HG02642 (cell line): ENCODE results near the gene LDLRAD2.

Experiments used
- ATAC-seq: cut with Tn5 transposase; IDR thresholded peaks from one replicate; pipeline ENCODE4 v1.9.1; 2021; ENCODE audit warnings: mild to moderate bottlenecking; ENCODE audit not compliant: unreplicated experiment, poor library complexity

LDLRAD2 gene

DNA sequence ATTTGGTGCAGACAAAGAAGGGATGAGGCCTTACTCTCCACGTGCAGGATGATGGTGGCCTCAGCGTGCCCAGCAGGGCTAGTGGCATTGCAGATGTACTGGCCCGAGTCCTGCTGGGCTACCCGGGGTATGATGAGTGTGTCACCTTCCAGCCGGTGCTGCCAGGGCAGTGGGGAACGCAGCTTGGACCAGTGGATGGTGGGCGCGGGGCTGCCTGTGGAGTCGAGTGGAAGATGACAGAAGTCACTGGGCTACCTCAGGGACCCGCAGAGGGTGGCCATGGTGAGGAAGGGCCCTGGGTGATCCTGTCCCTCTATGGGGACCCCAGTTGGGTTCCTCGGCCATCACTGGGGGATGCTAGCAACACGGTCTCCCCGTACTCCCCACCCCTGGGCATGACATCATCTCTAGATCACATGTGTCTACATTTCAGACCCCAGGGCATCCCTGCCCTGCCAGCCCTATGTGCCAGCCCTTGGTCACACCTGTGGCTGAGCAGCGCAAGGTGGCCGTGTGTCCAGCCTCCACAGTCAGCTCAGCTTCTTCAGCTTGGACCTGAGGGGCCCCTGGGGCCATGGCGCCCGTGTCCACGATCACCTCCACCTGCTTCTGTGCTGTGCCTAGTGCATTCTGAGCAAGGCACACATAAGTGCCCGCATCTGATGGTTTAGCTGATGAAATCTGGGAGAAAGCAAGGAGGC, 27.4 kb downstream of the LDLRAD2 start:
- no peak for ATAC-seq

DNA sequence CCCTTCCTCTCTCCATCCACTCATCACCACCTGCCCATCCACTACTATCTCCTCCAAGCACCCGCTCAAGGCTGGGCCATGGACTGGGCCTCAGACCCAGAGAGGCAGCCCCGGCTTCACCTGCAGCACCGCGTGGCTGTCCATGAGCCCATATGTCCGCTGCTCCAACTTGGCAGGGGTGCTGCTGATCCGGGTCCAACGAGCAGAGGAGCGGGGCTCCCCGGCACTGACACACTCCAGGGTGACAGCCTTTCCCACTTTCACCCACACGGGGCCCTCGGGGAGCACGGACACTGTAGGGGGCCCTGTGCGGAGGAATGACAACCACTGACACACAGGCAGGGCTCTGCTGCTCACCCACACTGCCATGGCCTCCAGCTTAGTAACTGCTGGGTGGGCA, 28.9 kb downstream of the LDLRAD2 start:
- ATAC-seq = no peak

- no peak for ATAC-seq
Measured at GRCh38 chr1:21841852-21842466, 29.9 kb downstream of the LDLRAD2 start.

- no peak for ATAC-seq
Measured at GRCh38 chr1:21842606-21843162, 30.6 kb downstream of the LDLRAD2 start.

GRCh38 chr1:21843208-21843607, 31.1 kb downstream of the LDLRAD2 start:
- ATAC-seq = no peak

GRCh38 chr1:21843996-21844395, 31.9 kb downstream of the LDLRAD2 start:
- ATAC-seq = no peak

- no peak for ATAC-seq
Measured at GRCh38 chr1:21845646-21846641, 33.9 kb downstream of the LDLRAD2 start.

DNA sequence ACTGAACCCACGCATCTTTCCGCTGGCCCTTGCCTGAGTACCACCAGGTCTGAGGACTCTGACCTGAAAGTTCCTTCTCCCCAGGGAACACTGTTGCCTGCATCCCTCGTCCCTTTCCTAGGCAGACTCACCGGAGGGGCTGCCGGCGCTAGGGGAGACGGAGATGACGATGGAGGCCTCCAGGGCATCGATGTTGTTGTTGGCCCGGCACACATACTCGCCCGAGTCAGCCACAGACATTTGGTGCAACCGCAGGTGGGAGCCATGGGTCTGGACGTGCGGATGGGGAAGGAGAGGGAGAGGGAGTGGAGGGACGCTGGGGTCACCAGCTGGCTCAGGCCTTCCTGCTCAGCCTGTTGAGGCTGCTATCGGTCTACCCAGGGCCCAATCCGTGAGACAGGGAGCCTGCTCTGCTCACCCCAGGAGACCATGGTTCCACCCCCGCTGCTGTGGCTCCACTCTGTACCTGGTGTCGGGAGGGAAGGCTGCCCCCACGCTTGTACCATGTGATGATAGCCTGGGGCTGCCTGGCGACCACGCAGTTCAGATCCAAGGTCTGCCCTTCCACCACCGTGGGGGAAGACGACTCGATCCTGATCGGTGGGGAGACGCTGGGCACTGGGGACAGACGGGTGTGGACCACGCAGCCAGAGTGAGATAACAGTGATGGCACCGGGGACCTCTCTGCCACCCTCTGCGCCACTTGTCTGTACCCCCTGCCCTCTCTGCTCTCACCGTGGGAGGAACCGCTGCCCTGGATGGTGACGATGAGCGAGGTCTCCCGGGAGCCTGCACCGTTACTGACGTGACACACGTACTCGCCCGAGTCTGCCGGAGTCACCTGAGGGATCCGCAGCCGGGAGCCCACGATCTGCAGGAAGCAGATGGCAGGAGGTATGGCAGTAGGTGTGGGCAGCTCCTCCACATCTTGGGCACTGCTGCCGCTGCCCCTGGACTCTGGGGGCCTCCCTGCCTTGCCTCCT, 35.4 kb downstream of the LDLRAD2 start:
- ATAC-seq = no peak

DNA sequence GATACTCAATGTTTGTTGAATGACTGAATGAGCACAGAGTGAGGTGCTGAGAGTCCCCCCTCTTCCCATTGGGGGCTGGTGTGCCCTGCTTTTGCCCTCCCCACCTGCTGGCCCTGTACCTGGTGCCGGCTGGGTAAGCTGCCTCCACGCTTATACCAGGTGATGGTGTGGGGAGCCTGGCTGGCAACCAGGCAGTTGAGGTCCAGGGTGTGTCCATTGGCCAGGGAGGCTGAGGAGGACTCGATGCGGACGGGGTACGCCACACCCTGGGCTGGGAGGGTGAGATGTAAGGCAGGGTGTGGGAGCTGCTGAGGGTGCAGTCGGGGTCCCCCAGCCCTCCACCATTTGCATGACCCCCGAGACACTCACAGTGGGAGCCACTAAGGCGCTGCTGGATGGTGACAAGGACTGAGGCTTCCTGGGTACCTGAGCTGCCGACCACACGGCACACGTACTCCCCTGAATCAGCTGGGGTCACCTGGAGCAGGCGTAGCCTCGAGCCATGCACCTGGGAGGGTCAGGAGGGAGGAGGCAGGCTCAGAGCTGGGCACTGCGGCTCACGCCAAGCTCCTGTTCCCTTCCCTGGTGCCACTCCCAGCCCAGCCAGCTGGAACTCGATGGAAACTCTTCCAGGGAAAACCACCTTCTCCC, 36.6 kb downstream of the LDLRAD2 start:
- ATAC-seq = no peak

- no peak for ATAC-seq
Measured at GRCh38 chr1:21849909-21850576, 38.0 kb downstream of the LDLRAD2 start.

GRCh38 chr1:21851430-21852250, 39.6 kb downstream of the LDLRAD2 start:
- no peak for ATAC-seq

DNA sequence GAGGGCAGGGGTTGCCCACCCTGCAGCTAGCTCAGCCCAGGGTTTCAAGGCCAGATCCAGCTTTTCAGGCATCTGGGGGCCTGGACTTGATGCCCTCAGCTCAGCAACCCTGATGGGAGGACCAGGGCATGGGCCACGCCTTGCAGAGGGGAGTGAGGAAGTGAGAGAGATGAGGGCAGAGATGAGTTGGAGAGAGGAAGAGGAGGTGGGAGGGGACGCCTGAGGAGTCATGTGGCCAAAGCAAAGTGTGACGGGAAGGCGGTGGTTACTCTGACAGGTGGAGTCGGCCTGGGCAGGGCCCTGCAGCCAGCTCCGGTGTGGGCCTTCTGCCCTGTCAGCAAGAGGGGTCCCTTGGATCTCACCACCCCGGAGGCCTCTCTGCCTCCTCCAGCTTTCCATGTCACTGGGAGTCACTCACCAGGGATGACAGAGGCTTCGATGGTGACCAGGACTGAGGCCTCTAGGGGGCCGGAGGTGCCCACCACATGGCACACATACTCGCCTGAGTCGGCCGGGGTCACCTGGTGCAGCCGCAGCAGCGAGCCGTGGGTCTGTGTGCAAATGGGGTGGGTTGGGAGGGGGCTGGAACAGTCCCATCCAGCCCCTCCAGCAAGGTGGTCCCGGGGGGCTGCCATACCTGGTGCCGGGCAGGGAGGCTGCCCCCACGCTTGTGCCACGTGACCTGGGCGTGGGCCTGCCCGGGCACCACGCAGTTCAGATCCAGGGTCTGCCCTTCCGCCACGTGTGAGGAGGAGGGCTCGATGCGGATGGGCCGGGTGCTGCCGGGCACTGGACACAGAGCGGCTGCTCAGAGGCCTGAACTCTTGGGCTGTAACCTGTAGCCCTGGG, 40.4 kb downstream of the LDLRAD2 start:
- ATAC-seq = no peak

DNA sequence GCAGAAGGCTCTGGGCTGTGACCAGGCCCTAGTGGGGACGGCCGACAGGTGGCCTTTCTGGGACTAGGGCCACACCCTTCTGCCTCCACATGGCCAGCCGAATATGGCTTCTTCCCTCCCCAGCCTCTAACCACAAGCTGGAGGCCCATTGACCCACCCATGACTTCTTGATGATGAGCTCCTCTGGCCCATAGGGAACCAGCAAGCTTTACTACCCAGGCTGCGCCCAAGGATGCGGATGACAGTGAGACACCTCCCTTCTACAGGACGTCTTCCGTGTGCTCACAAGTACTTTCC, 41.0 kb downstream of the LDLRAD2 start:
- ATAC-seq = no peak

DNA sequence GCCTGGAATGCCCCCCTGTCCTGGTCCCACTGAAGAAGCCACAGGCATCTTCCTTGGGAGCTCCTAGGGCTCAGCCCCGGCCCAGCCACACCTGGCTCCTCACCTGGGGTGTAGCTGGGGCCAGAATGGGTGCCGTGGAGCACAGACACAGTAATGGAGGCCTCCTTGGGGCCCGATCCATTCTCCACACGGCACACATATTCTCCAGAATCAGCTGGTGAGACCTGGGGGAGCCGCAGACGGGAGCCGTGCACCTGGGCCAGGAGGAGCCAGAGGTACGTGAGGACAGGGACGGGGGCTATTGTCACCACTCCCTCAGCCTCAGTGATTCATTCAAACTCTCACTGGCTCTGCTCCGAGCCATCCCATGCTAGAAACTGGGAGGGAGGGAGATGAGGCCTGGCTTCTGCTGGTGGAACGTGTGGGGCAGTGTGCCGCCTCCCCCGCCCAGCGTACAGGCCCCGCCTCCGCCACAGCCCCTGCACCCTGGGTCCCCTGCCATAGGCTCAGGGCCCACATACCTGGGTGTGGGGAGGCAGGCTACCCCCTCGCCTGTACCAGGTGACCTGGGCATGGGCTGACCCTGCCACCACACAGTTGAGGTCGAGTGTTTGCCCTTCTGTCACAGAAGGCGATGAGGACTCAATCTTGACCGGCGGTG, 42.2 kb downstream of the LDLRAD2 start:
- no peak for ATAC-seq

DNA sequence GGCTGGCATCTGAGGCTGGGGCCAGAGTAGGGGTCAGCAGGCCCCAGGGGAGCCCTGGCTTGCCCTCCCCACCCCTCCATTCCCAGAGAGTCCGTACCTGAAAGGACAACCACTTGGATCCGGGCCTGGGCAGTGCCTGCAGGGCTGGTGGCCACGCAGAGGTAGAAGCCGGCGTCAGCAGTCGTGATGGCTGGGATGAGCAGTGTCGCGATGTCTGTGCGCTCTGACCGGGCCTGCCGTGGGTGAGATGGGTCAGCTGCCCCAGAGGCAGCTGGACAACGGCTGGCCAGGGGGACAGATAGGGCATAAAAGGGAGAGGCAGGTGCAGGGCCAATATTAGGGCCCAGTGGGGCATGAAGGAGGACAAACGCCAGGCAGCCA, 42.7 kb downstream of the LDLRAD2 start:
- no peak for ATAC-seq

DNA sequence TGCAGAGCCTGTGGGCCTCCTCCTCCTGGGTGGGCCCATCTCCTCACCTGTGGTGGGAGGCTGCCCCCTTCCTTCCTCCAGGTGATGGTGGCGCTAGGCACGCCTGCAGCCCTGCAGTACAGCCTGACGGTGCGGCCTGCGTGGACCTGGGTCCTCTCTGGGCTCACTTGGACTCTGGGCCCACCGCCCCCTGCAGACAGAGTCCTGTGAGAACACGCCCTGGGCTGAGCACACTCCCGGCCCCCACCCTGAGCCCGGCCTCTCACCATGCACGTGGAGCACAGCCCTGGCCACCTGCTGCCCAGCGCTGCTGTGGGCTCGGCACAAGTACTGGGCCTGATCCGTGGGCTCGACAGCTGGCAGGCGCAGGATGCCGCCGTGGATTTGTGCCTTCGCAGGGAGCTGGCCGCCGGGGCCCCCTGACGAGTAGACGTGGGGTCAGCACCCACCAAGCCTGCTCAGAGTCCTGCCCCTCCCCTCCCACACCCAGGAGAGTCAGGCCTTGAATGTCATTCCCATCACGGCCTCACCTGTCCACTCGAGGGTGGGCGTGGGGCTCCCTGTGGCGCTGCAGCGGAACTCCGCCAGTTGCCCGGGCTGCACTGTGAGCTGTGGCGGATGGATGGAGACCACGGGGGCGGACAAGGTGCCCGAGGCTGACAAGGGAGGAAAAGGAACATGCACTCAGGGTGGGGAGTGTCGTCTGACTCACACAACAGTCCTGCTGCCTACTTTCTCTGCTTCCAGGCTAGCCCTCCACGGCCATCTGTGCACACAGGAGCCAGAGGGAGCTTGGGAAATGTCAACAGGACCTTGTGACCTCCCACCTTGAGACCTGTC, 43.4 kb downstream of the LDLRAD2 start:
- ATAC-seq = no peak
